ENCODE data around the gene EYS. TPM values are rescaled to one million over a fixed set of nuclear protein-coding genes. Genes with fewer than 3 reads are reported as not detected.

Gene EYS
- total RNA-seq, 4 donors from 2014 or later: under 0.01 TPM; not detected in 3

DNA sequence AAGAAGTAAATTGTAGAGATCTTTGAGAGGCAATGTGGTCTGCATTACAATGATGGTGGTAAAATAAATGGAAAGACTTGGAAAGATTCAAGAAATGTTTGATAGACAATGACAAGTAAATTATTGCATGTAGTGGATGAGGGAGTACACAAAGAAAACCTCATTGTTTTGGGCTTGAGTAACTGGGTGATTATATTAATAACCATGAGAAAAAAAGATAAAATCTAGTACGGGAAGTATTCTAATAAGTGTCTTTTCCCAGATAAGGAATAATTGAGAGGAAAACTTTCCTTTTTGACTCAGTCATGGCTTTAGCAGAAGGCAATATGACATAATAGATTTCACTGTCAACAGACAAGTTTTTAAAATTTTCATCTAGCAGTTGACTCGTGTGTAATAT, 993.0 kb downstream of the EYS start:
- Histone ChIP-seq H3K27me3 (no peaks in the 10 kb centered on the region), H3K4me3 (no peak overlapping the region), H3K9me3 (no peaks in the 10 kb centered on the region), H3K36me3 (no peaks in the 10 kb centered on the region), H3K4me1 (peaks cover 0 to 4% (median 0%) of the 10 kb centered on the region in 4 donors), H3K27ac (replicated peaks in 1 of 4) (no peak overlapping the region)
- WGBS: 69% methylated on average over 2 of the region's 2 CpGs
- intact Hi-C loops (cut with DNase I): no loop called here
- no peak for TF ChIP-seq POLR2A (IDR thresholded peaks at IDR 0.05; ENCODE audit: low read depth)
- no peak for TF ChIP-seq POLR2AphosphoS5 (IDR thresholded peaks at IDR 0.05)
- no peak for TF ChIP-seq EP300 (IDR thresholded peaks at IDR 0.05)
- TF ChIP-seq, protein P1, sequence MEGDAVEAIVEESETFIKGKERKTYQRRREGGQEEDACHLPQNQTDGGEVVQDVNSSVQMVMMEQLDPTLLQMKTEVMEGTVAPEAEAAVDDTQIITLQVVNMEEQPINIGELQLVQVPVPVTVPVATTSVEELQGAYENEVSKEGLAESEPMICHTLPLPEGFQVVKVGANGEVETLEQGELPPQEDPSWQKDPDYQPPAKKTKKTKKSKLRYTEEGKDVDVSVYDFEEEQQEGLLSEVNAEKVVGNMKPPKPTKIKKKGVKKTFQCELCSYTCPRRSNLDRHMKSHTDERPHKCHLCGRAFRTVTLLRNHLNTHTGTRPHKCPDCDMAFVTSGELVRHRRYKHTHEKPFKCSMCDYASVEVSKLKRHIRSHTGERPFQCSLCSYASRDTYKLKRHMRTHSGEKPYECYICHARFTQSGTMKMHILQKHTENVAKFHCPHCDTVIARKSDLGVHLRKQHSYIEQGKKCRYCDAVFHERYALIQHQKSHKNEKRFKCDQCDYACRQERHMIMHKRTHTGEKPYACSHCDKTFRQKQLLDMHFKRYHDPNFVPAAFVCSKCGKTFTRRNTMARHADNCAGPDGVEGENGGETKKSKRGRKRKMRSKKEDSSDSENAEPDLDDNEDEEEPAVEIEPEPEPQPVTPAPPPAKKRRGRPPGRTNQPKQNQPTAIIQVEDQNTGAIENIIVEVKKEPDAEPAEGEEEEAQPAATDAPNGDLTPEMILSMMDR (IDR thresholded peaks at IDR 0.05): no peak
- DNase-seq (ENCODE audit: extremely low spot score): no peak

- no peaks in the 10 kb centered on the region for H3K27me3 ChIP-seq
Observed at GRCh38 chr6:64713175-64713574, 993.9 kb downstream of the EYS start.

GRCh38 chr6:64712606-64713005, 994.4 kb downstream of the EYS start:
- no peak for DNase-seq (ENCODE audit: extremely low spot score)
- no peaks in the 10 kb centered on the region for H3K36me3 ChIP-seq
- H3K4me3 ChIP-seq: no peak overlapping the region
- intact Hi-C loops (cut with DNase I): no loop called here
- H3K9me3 ChIP-seq: no peaks in the 10 kb centered on the region
- peaks cover 0 to 4% (median 0%) of the 10 kb centered on the region in 4 donors for H3K4me1 ChIP-seq
- no peaks in the 10 kb centered on the region for H3K27me3 ChIP-seq
- 60% methylated on average over 2 of the region's 2 CpGs for WGBS
- no peak for TF ChIP-seq POLR2AphosphoS5 (IDR thresholded peaks at IDR 0.05)
- TF ChIP-seq EP300 (IDR thresholded peaks at IDR 0.05): no peak
- TF ChIP-seq, protein P1 (IDR thresholded peaks at IDR 0.05): no peak
- TF ChIP-seq POLR2A (IDR thresholded peaks at IDR 0.05; ENCODE audit: low read depth): no peak
- no peak overlapping the region for H3K27ac ChIP-seq (replicated peaks in 1 of 4)

More at GRCh38 chr6:64713175-64713574, 993.9 kb downstream of the EYS start:
- no peaks in the 10 kb centered on the region for H3K9me3 ChIP-seq
- intact Hi-C loops (cut with DNase I): no loop called here
- WGBS: 76% methylated on average over 1 of the region's 1 CpG
- H3K27ac ChIP-seq (replicated peaks in 1 of 4): no peak overlapping the region
- H3K4me3 ChIP-seq: no peak overlapping the region
- TF ChIP-seq, protein P1 (IDR thresholded peaks at IDR 0.05): no peak
- no peak for TF ChIP-seq POLR2A (IDR thresholded peaks at IDR 0.05; ENCODE audit: low read depth)
- no peak for TF ChIP-seq POLR2AphosphoS5 (IDR thresholded peaks at IDR 0.05)
- TF ChIP-seq EP300 (IDR thresholded peaks at IDR 0.05): no peak
- no peak for DNase-seq (ENCODE audit: extremely low spot score)
- no peaks in the 10 kb centered on the region for H3K36me3 ChIP-seq
- H3K4me1 ChIP-seq: peaks cover 0 to 4% (median 0%) of the 10 kb centered on the region in 4 donors

GRCh38 chr6:64703922-64704321, 1003.1 kb downstream of the EYS start:
- Histone ChIP-seq H3K36me3 (no peaks in the 10 kb centered on the region), H3K27me3 (no peaks in the 10 kb centered on the region), H3K9me3 (no peaks in the 10 kb centered on the region), H3K27ac (replicated peaks in 1 of 4) (no peak overlapping the region), H3K4me3 (no peak overlapping the region), H3K4me1 (no peaks in the 10 kb centered on the region)
- WGBS: 69% methylated on average over 2 of the region's 2 CpGs
- DNase-seq (ENCODE audit: extremely low spot score): no peak
- intact Hi-C loops (cut with DNase I): no loop called here
- TF ChIP-seq, protein P1 (IDR thresholded peaks at IDR 0.05): no peak
- TF ChIP-seq POLR2A (IDR thresholded peaks at IDR 0.05; ENCODE audit: low read depth): no peak
- TF ChIP-seq POLR2AphosphoS5 (IDR thresholded peaks at IDR 0.05): no peak
- no peak for TF ChIP-seq EP300 (IDR thresholded peaks at IDR 0.05)

GRCh38 chr6:64696053-64696452, 1011.0 kb downstream of the EYS start:
- intact Hi-C loops (cut with DNase I): no loop called here
- DNase-seq (ENCODE audit: extremely low spot score): no peak

More at GRCh38 chr6:64696053-64696452, 1011.0 kb downstream of the EYS start:
- Histone ChIP-seq H3K36me3 (no peaks in the 10 kb centered on the region), H3K4me1 (no peaks in the 10 kb centered on the region), H3K27me3 (no peaks in the 10 kb centered on the region), H3K4me3 (no peak overlapping the region), H3K27ac (replicated peaks in 1 of 4) (no peak overlapping the region), H3K9me3 (peaks cover 0 to 30% (median 12%) of the 10 kb centered on the region in 4 donors)
- no peak for TF ChIP-seq EP300 (IDR thresholded peaks at IDR 0.05)
- TF ChIP-seq POLR2AphosphoS5 (IDR thresholded peaks at IDR 0.05): no peak
- TF ChIP-seq, protein P1 (IDR thresholded peaks at IDR 0.05): no peak
- no peak for TF ChIP-seq POLR2A (IDR thresholded peaks at IDR 0.05; ENCODE audit: low read depth)
- WGBS: 81% methylated on average over 1 of the region's 1 CpG
